ENCODE measurements around the gene MACROD1.

GRCh38 chr11:64153812-64154211 lies 12.1 kb downstream of the MACROD1 start:
- TF ChIP-seq POLR2A (IDR thresholded peaks at IDR 0.05) = no peak
- TF ChIP-seq CTCF (IDR thresholded peaks at IDR 0.05) = no peak
- TF ChIP-seq POLR2AphosphoS5 (IDR thresholded peaks at IDR 0.05) = no peak
- TF ChIP-seq EP300 (IDR thresholded peaks at IDR 0.05) = no peak
